ENCODE results near the gene PRR36.

The PRR36 gene

DNA sequence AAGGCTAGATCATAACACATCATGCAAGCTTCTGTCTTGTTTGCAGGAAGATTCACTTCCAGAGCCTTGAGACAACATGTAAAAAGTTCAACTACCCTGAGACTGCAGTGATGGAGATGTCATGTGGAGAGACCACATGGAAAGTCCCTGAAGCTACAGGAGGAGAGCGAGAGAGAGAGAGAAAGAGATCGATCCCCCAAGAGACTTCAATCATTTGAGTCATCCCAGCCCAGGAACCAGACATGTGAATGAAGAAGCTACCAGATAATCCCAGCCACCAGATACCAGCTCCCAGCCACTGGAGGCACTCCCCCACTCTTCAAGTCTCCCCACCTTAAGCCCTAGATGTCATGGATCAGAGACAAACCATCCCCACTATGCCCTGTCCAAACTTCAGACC lies 54.9 kb downstream of the PRR36 start:
- no CpG with 5 or more reads among the region's 2 CpGs for WGBS (ENCODE audit: extremely low coverage, insufficient coverage, insufficient read length)
- H2BK120ac ChIP-seq (ENCODE audit: insufficient read depth, low read length, poor library complexity) = no peak overlapping the region
- H3K23ac ChIP-seq (ENCODE audit: low read length) = no peak overlapping the region

DNA sequence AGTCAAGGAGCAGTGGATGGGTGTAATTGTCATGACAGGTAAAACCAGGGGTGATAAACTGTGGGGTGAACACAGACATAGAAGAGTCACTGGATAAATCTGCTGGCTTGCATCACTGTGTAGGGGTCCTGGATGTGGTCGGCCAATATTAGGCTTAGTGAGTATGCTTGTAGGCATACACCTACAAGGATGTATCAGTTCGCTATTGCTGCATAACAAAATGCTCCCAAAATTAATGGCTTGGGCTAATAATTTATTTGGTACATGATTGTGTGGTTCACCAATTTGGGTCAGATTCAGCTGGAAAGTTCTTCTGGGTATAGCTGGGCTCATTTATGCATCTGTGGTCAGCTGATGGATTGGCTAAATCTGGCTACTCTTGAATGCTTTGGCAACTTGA lies 55.4 kb downstream of the PRR36 start:
- Histone ChIP-seq H3K27ac (ENCODE audit: low read depth, low read length) (no peak overlapping the region), H3K36me3 (ENCODE audit: control insufficient read depth in 1 of 2, insufficient read depth in 2 of 2, low read length in 2 of 2) (peaks cover 0 to 1% of the 10 kb centered on the region in 2 experiments), H4K8ac (ENCODE audit: low read depth, low read length) (no peak overlapping the region), H3K27me3 (ENCODE audit: insufficient read depth, low read length) (no peaks in the 10 kb centered on the region), H3K9ac (ENCODE audit: low read length) (no peak overlapping the region), H4K91ac (ENCODE audit: low read depth, low read length) (no peak overlapping the region), H2AK5ac (ENCODE audit: low read length) (no peak overlapping the region), H4K12ac (ENCODE audit: low read depth, low read length) (no peak overlapping the region), H2BK12ac (ENCODE audit: low read length) (no peak overlapping the region), H3K79me2 (ENCODE audit: control insufficient read depth, insufficient read depth, low read length, poor library complexity) (no peaks in the 10 kb centered on the region), H3K4me1 (ENCODE audit: control insufficient read depth in 1 of 2, insufficient read depth in 2 of 2, low read length in 2 of 2) (no peaks in the 10 kb centered on the region), H3K79me1 (ENCODE audit: low read length) (no peaks in the 10 kb centered on the region), H3K4ac (ENCODE audit: low read depth, low read length) (no peak overlapping the region), H2AFZ (ENCODE audit: insufficient read depth, low read length, poor library complexity) (no peak overlapping the region), H3K9me3 (ENCODE audit: insufficient read depth, low read depth, low read length) (peaks cover 2% of the 10 kb centered on the region), H3K23ac (ENCODE audit: low read length) (no peak overlapping the region), H3K18ac (ENCODE audit: low read length) (no peak overlapping the region), H3K4me2 (ENCODE audit: low read length) (no peak overlapping the region), H3K4me3 (ENCODE audit: low read depth, low read length) (no peak overlapping the region), H2BK120ac (ENCODE audit: insufficient read depth, low read length, poor library complexity) (no peak overlapping the region), H2BK5ac (ENCODE audit: low read depth, low read length, poor library complexity) (no peak overlapping the region), H3K14ac (ENCODE audit: low read length) (no peak overlapping the region)
- WGBS (ENCODE audit: extremely low coverage, insufficient coverage, insufficient read length) = no CpG with 5 or more reads among the region's 2 CpGs
- no peak for DNase-seq

More for the DNA sequence above, 54.9 kb downstream of the PRR36 start:
- H2BK5ac ChIP-seq (ENCODE audit: low read depth, low read length, poor library complexity) = no peak overlapping the region
- H3K27me3 ChIP-seq (ENCODE audit: insufficient read depth, low read length) = no peaks in the 10 kb centered on the region
- no peak overlapping the region for H3K27ac ChIP-seq (ENCODE audit: low read depth, low read length)
- H3K4me2 ChIP-seq (ENCODE audit: low read length) = no peak overlapping the region
- no peak overlapping the region for H3K9ac ChIP-seq (ENCODE audit: low read length)
- H2BK12ac ChIP-seq (ENCODE audit: low read length) = no peak overlapping the region
- H3K14ac ChIP-seq (ENCODE audit: low read length) = no peak overlapping the region
- no peak overlapping the region for H3K18ac ChIP-seq (ENCODE audit: low read length)
- no peak overlapping the region for H4K91ac ChIP-seq (ENCODE audit: low read depth, low read length)
- H3K4ac ChIP-seq (ENCODE audit: low read depth, low read length) = no peak overlapping the region
- no peaks in the 10 kb centered on the region for H3K79me1 ChIP-seq (ENCODE audit: low read length)
- no peaks in the 10 kb centered on the region for H3K4me1 ChIP-seq (ENCODE audit: control insufficient read depth in 1 of 2, insufficient read depth in 2 of 2, low read length in 2 of 2)
- H3K9me3 ChIP-seq (ENCODE audit: insufficient read depth, low read depth, low read length) = peaks cover 2% of the 10 kb centered on the region
- H3K4me3 ChIP-seq (ENCODE audit: low read depth, low read length) = no peak overlapping the region
- H2AFZ ChIP-seq (ENCODE audit: insufficient read depth, low read length, poor library complexity) = no peak overlapping the region
- H3K36me3 ChIP-seq (ENCODE audit: control insufficient read depth in 1 of 2, insufficient read depth in 2 of 2, low read length in 2 of 2) = peaks cover 0 to 1% of the 10 kb centered on the region in 2 experiments
- H4K12ac ChIP-seq (ENCODE audit: low read depth, low read length) = no peak overlapping the region
- DNase-seq = no peak
- H2AK5ac ChIP-seq (ENCODE audit: low read length) = no peak overlapping the region
- H4K8ac ChIP-seq (ENCODE audit: low read depth, low read length) = no peak overlapping the region
- no peaks in the 10 kb centered on the region for H3K79me2 ChIP-seq (ENCODE audit: control insufficient read depth, insufficient read depth, low read length, poor library complexity)

All from trophoblast cell (in vitro differentiated cells and primary cell).